Ovary (tissue), 3 donors: ENCODE results near the gene CPSF4.

Experiments
- POLR2A ChIP-seq: fragments of 450-650 bp; IDR thresholded peaks from one replicate; pipeline ENCODE4 v1.6.1; 2017; ENCODE audit warnings: antibody characterized with exemption, mild to moderate bottlenecking, moderate library complexity
- TF ChIP-seq, protein P1 (sequence below), 3 donors: fragments of 450-650 bp in 2 of 3; fragments of 200-600 bp in 1 of 3; IDR thresholded peaks; one replicate each; pipeline versions ENCODE4 v1.5.1 to v1.8.0; 2016 to 2022; ENCODE audit warnings: antibody characterized with exemption in 3 of 3, mild to moderate bottlenecking in 1 of 3
- donor health status: DM: no; HTN: no; CAD: no.

DNA sequence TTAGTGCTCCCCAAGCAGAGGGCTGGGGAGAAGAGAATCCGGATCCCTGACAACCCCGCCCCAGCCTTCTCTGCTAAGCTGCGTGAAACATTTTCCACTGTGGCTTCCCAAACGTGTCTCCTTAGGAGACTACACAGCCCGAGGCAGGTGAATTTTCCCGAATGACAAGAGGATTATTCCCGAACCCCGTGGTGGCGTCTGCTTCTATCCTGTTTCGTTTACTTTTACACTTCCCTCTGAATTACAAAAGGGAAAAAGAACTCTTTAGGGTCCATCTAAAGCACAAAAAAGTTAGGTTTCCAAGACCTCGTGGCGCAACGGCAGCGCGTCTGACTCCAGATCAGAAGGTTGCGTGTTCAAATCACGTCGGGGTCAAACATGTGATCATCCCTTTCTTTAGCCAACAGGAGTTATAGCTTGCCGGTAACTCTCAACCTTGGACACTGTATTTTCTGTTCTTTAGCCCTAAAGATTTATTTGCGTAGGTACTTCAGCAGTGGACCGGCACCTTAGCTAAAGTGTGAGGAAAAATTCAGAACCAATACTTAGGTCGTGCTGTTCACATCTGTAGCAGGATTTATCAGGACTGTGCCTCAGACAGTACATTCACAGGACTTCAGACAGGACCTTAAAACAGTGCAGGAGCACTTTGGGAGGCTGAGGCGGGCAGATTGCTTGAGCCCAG, 30.8 kb downstream of the CPSF4 start:
- TF ChIP-seq, protein P1, sequence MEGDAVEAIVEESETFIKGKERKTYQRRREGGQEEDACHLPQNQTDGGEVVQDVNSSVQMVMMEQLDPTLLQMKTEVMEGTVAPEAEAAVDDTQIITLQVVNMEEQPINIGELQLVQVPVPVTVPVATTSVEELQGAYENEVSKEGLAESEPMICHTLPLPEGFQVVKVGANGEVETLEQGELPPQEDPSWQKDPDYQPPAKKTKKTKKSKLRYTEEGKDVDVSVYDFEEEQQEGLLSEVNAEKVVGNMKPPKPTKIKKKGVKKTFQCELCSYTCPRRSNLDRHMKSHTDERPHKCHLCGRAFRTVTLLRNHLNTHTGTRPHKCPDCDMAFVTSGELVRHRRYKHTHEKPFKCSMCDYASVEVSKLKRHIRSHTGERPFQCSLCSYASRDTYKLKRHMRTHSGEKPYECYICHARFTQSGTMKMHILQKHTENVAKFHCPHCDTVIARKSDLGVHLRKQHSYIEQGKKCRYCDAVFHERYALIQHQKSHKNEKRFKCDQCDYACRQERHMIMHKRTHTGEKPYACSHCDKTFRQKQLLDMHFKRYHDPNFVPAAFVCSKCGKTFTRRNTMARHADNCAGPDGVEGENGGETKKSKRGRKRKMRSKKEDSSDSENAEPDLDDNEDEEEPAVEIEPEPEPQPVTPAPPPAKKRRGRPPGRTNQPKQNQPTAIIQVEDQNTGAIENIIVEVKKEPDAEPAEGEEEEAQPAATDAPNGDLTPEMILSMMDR (IDR thresholded peaks at IDR 0.05) = no peak
- TF ChIP-seq POLR2A = no peak
